Osteocyte (in vitro differentiated cells): Measurements from ENCODE around the gene RIT2. TPM values are rescaled to one million over a fixed set of nuclear protein-coding genes. Genes with fewer than 3 reads are reported as not detected.

Source experiments
- DNase-seq: peaks from one replicate; pipeline ENCODE4 v3.0.0; 2021; ENCODE audit warnings: mixed read lengths; ENCODE audit not compliant: unreplicated experiment; ENCODE audit errors: extremely low spot score
- H3K27ac Mint-ChIP-seq: one replicate; pipeline ENCODE4 v1.8.0; 2021; ENCODE audit warnings: mild to moderate bottlenecking, mixed read lengths; ENCODE audit not compliant: unreplicated experiment
- H3K27me3 Mint-ChIP-seq: one replicate; pipeline ENCODE4 v1.8.0; 2021; ENCODE audit warnings: mixed read lengths; ENCODE audit not compliant: unreplicated experiment
- H3K36me3 Mint-ChIP-seq: one replicate; pipeline ENCODE4 v1.8.0; 2021; ENCODE audit warnings: mixed read lengths; ENCODE audit not compliant: unreplicated experiment
- H3K4me1 Mint-ChIP-seq: one replicate; pipeline ENCODE4 v1.8.0; 2021; ENCODE audit warnings: mixed read lengths; ENCODE audit not compliant: unreplicated experiment
- H3K4me3 Mint-ChIP-seq: one replicate; pipeline ENCODE4 v1.8.0; 2021; ENCODE audit warnings: mild to moderate bottlenecking, moderate library complexity, mixed read lengths; ENCODE audit not compliant: unreplicated experiment
- H3K9me3 Mint-ChIP-seq: one replicate; pipeline ENCODE4 v1.8.0; 2021; ENCODE audit warnings: mixed read lengths; ENCODE audit not compliant: unreplicated experiment
- CTCF ChIP-seq: fragments of 200-600 bp; sonication (generic); IDR thresholded peaks from 2 replicates; pipeline ENCODE4 v1.5.0; 2021; ENCODE audit warnings: antibody characterized with exemption, mild to moderate bottlenecking, moderate library complexity
- total RNA-seq: library from RNA; stranded (reverse); gene quantifications from 2 replicates; pipeline ENCODE4 v1.2.1, GENCODE V29; 2021

RIT2 gene
- total RNA-seq, 1 donor from 2014 or later = not detected

- Mint-ChIP-seq H3K36me3 (no peaks in the 10 kb centered on the region), H3K9me3 (no peaks in the 10 kb centered on the region), H3K4me1 (no peaks in the 10 kb centered on the region), H3K27ac (no peak overlapping the region), H3K27me3 (no peaks in the 10 kb centered on the region), H3K4me3 (no peak overlapping the region)
- no peak for TF ChIP-seq CTCF
- DNase-seq = no peak
Observed at GRCh38 chr18:42959528-42959927, 156.0 kb downstream of the RIT2 start.

GRCh38 chr18:42958353-42958752 is 157.1 kb downstream of the RIT2 start:
- H3K9me3 Mint-ChIP-seq = no peaks in the 10 kb centered on the region
- H3K27ac Mint-ChIP-seq = no peak overlapping the region
- H3K36me3 Mint-ChIP-seq = no peaks in the 10 kb centered on the region
- no peaks in the 10 kb centered on the region for H3K4me1 Mint-ChIP-seq
- H3K4me3 Mint-ChIP-seq = no peak overlapping the region
- no peak for DNase-seq
- no peaks in the 10 kb centered on the region for H3K27me3 Mint-ChIP-seq
- TF ChIP-seq CTCF = no peak

GRCh38 chr18:42956287-42956686 is 159.2 kb downstream of the RIT2 start:
- Mint-ChIP-seq H3K4me1 (no peaks in the 10 kb centered on the region), H3K4me3 (no peak overlapping the region), H3K27ac (no peak overlapping the region), H3K36me3 (no peaks in the 10 kb centered on the region), H3K9me3 (no peaks in the 10 kb centered on the region), H3K27me3 (no peaks in the 10 kb centered on the region)
- no peak for DNase-seq
- TF ChIP-seq CTCF = no peak

GRCh38 chr18:42954887-42955286 is 160.6 kb downstream of the RIT2 start:
- Mint-ChIP-seq H3K27ac (no peak overlapping the region), H3K4me1 (no peaks in the 10 kb centered on the region), H3K36me3 (no peaks in the 10 kb centered on the region), H3K9me3 (no peaks in the 10 kb centered on the region), H3K27me3 (no peaks in the 10 kb centered on the region), H3K4me3 (no peak overlapping the region)
- TF ChIP-seq CTCF = no peak
- no peak for DNase-seq

- Mint-ChIP-seq H3K27ac (no peak overlapping the region), H3K9me3 (no peaks in the 10 kb centered on the region), H3K4me1 (no peaks in the 10 kb centered on the region)
Observed at GRCh38 chr18:42953306-42953705, 162.2 kb downstream of the RIT2 start.

More at GRCh38 chr18:42953306-42953705, 162.2 kb downstream of the RIT2 start:
- DNase-seq = no peak
- no peaks in the 10 kb centered on the region for H3K27me3 Mint-ChIP-seq
- no peak overlapping the region for H3K4me3 Mint-ChIP-seq
- TF ChIP-seq CTCF = no peak
- no peaks in the 10 kb centered on the region for H3K36me3 Mint-ChIP-seq
